GM04503 (cell line): ENCODE results near the gene AMELY.
"Not testable (repeated sequence)": the region's sequence is repeated elsewhere in the genome, so short reads cannot be mapped to it uniquely, and the experiment has no call there.

ENCODE experiments used
- DNase-seq: peaks from one replicate; pipeline ENCODE4 v3.0.0-alpha.2; 2012; ENCODE audit warnings: low read depth

The AMELY gene, protein sequence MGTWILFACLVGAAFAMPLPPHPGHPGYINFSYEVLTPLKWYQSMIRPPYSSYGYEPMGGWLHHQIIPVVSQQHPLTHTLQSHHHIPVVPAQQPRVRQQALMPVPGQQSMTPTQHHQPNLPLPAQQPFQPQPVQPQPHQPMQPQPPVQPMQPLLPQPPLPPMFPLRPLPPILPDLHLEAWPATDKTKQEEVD

DNA sequence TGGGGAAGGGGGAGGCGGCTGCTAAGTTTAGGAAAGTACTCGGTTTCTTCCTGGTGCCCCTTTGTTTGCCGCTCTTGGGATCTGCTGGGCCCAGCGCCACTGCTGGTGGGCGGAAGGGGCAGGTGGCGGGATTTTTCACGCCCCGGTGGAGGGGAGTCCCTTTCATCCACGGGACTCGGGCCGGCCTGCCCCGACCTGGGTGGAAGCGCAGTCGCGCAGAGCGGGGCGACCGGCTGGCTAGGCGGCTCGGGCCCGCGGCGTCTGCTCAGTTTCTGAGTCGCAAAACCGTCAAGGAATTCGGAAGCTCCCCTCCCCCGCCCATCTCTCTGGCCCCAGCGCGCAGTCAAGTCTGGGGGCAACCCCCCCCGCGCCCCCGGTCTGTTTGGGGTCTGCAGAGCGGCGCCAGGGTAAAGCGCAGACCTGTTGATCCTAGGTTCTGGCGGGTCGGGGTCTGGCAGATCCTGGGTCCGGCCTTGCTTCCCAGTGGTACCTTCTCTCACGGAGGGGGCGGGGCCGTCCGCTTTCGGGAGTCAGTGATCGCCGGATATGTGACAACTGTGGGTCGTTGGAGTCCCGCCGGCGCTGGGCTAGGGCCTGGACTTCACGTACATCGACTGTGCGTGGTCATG is at the start of gene AMELY:
AMELY (minus strand) TSS at position 500 of the 629 bp plus-strand sequence. CDS start 39,144 bp downstream, outside the sequence.
- DNase-seq, result no peak

DNA sequence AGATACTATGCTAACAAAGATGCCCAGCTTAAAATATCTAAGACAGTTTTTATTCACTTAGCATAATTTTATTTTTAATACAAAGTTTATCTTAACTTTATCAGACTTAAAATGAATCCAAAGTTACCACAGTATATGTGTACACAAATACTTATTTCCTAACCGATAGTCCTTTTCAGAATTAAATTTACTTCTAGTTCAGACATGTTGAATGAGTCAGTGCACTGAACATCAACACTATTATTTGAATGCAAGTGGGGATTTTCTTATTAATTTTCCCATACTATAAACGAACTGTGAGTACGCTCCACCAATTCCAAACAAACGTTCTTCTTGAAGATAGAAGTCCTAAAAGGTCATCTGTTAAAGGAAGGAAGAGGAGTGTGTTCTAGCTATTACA is 38.4 kb upstream of the AMELY start:
- no peak for DNase-seq

DNA sequence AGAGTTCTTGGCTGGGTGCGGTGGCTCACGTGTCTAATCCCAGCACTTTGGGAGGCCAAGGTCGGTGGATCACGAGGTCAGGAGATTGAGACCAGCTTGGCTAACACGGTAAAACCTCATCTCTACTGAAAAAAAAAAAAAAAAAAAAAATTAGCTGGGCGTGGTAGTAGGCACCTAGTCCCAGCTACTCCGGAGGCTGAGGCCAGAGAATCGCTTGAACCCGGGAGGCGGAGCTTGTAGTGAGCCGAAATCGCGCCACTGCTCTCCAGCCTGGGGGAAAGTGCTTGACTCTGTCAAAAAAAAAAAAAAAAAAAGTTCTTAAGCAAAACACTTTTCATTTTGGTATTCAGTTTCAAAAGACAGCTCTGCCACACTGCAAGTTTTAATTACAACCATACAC is 36.8 kb upstream of the AMELY start:
- DNase-seq, result no peak

DNA sequence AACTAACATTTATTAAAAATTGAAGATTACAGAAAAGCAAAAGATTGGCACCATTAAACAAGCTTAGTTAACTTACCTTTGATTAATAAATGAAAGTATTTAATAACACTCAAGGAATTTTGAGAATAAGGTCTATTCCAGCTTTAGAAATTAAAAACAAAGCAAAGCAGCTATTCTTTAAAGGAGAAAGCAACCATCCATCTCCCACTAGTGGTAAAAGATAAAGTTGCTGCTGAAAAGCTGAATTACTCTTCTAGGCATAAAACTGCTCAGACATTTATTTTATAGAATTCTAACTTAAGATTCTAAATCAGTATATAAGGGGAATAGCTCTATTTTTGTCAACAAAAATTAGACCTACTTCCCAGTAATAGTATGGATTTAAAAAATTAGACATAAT is 36.1 kb upstream of the AMELY start:
- DNase-seq, result no peak

DNA sequence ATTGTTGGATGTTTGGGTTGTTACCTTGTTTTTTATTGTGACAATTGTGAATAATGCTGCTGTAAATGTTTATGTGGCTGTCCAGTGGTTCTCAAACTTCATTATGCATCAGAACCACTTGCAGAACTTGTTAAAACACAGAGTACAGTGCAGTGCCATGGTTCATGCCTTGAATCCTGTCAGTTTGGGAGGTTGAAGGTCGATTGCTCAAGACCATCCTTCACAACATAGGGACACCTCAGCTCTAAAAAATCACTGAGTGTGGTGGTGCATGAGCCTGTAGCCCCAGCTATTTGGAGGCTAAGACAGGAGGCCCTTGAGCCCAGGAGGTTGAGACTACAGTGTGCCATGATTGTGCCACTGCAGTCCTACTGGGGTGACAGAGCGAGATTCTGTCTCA is 23.9 kb upstream of the AMELY start:
- no peak for DNase-seq

DNA sequence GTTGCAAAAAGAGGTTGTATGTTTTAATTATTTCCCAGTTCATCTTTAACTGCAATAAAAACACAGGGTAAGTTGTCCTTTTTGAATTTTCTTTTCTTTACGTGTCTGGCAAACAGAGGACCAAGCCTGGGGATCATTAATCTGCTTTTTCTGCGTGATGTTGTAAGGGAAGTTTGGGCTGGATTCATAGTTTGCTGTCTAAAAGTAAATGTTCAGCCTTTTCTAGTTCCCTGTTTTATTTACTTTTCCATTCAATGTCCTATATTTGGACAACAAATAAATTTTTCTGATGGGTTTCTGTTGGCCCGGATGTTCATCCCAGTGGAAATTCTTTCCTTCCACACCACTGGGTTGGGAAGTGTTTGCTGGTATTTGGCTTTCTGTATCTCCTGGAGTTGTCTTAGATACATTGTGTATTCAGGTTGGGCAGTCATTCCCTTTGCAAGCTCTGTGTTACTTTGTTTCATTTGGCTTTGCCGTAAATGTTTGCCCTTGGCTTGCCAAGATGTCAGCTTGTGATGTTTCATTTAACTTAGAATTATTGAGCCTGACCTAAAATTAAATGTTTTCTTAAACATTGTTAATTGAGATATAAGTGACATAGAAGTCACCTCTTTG is 20.3 kb upstream of the AMELY start:
- no peak for DNase-seq

DNA sequence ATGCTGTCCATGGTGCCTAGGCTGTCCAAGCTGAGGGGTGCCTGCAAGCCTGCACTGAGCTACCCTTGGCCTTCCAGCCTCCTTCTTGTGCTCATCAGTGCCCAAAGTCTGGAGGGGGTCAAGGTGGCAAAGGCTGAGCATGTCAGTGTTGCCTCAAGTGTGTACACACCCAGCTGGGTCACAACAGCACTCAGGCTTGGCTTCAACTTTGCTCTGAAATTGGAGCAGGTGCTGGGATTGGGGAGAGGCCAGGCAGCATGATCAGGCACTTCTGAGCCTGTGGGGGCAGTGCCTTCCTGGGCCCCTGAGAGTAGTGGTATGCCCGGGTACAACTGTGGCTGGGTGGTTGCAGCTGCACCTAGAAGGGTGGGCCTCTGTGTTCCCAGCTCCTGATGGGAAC is 17.7 kb upstream of the AMELY start:
- no peak for DNase-seq

DNA sequence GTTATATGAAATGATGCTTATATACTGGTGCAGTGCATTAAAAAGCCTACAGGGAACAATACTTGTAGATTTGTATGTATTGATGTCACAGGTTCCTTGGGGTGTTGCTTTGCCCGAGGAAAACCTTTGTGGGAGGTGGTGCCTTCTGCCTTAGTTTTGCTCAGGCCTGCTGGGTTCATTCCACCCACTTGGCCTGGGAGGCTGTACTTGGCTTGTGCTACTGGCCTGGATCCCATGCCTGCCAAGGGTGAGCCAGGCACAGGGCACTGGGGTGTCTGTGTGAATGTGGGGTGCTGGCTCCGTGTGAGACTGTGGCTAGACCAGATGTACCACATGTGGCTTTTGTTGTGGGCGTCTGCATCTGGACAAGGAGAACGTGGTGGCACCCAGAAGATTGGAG is 16.7 kb upstream of the AMELY start:
- no peak for DNase-seq

DNA sequence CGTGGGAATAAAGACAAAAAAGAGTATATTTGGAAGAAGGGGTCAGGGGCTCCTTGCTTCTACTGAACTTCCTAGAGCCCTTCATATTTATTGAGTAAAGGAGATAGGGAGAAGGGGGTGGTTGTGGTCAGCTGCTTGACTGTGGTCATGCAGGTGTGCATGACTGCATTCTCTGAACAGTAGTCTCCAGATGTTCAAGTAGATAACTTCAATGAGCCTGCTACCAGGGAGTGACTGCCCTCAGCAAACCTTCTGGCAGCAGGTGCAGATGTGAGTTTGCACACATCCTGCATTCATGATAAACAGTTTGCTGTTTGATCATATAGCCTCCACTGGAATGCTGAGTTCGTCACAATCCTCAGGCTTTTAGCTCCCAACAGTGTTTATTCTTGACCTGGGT is 9.5 kb upstream of the AMELY start:
- no peak for DNase-seq

DNA sequence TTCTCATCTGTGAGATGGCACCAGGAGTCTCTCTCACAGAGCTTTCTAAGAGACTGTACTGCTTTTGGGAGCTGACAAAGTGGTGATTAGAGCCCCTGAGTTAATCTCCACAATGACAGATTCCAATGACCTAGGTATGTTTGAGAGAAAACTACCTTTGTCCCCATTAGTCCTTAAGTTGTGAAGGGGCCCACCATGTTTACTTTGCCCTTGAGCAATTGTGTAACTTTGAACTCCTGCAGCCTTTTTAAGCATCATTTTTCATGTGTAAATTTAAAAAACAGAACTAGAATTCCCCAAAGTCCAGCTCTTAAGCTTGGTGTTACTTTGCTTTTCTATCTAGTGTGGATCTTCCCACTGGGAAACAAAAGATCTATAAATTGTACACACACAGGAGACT is 1.8 kb upstream of the AMELY start:
- no peak for DNase-seq

DNA sequence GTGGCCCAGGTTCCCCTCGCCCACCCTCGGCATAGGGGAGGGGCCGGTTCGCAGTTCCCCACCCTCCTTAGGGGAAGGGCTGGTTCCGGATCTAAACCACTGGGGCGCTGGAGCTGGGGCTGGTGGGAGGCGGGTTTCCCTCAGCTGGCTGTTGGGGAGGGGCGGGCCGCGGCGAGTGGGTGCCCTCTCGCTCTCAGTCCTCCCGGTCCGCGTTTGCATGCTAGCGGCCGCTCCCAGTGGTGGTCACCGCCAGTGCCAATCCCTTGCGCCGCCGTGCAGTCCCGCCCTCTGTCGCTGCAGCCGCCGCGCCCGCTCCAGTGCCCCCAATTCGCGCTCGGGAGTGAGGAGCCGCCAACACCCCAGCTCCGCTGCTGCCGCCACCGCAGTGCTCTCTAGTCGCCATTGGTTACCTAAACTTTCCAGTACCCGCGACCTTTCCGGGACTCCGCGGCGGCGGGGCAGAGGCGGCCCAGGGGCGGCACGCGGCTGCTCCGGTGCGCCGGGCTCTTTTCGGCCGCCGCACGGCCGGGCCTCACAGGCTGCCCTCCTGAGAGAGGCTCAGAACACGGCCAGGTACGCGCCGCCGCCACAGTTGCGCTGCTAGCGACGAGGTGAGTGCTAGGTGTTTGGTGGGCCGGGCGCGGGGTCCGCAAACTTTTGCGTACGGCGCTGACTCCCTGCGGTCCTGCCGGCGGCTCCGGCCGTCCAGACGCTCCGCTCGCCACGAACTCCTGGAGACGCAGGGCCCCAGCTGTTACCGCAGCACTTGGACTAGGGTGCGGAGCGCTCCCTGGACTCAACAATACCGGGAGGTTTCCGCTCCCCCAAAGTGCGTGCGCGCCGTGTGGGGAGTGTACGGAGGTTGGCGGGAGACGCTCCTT is 940 bp downstream of the AMELY start, which contains the start of gene TBL1Y:
TBL1Y (plus strand) TSS at position 326 of the 881 bp plus-strand sequence. CDS start 114,388 bp downstream, outside the sequence.
- DNase-seq, result no peak

DNA sequence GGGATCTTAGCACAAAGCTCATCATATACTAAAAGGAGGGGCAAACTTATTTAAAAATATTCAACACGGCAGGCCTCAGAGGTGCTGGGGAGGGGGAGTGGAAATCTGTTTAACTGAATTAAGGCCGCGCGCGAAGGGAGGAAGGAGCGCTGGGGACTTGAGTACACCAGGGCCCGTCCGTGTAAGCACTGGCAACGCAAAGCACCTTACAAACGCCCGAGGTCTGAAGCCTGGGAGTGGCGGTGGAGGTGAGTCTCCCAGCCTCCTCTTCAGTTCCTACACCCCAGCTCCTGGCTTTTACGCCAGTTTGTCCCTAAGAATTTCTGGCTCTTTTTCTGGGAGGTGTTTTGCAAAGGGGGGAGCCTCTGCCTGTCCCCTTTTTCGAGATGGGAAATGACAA is 1.7 kb downstream of the AMELY start:
- DNase-seq, result no peak

DNA sequence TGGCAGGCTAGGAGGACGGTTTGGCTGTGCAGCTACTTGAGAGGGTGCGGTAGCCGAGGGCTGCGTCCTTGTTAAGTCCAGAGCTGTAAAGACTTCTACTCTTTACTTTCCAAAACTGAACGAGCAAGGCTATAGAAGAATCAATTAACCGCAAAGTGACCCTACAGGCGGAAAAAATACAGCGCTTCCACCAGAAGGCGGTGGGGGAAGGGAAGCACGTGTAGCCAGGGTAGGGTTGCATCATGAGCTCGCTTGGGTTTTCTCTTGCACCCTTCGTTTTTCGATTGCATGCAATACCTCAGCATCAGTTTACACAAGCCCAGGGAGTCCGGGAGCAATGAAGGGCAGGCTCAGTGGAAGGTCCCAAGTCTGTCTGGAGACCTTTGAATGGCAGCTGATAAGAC is 2.4 kb downstream of the AMELY start:
- no peak for DNase-seq

DNA sequence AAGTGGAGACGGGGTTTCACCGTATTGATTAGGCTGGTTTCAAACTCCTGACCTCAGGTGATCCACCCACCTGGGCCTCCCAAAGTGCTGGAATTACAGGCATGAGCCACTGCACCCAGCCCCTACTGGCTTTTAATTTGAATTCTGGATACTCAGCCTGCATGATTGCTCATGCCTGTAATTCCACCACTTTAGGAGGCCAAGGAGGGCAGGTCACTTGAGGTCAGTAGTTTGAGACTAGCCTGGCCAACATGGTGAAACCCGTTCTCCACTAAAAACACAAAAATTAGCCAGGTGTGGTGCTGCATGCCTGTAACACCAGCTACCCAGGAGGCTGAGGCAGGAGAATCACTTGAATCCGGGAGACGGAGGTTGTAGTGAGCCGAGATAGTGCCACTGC is 3.5 kb downstream of the AMELY start:
- not testable (repeated sequence) for DNase-seq

DNA sequence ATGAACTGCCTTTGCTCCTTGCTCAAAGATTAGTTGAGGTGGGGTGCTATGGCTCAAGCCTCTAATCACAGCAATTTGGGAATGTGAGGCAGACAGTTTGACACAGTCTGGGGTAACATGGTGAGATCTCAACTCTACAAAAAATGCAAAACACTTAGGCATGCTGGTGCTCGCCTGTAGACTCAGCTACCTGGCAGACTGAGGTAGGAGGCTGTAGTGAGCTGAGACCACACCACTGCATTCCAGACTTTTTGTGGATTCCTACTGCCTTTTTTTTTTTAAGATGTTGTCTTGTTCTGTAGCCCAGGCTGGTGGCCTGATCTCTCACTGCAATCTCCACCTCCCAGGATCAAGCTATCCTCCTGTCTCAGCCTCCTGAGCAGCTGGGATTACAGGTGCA is 4.0 kb downstream of the AMELY start:
- no peak for DNase-seq

DNA sequence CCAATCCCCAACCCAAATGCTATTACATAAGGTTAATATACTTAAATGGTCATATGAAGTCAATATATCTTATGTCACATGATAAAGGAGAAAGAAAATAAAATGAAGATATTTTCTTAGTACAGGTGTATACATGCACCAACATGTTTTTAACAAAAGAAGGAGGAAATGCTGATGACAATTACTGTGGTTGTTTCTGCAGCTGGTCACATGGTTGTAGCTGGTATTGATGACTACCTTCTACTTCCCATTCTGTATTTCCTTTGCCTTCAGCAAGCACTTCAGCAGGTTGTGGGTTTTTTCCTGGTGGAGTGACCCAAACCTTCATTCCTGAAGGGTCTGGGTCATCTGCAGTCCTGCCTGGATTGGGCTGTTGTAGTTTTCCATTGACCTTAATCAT is 9.4 kb downstream of the AMELY start:
- DNase-seq, result not testable (repeated sequence)

DNA sequence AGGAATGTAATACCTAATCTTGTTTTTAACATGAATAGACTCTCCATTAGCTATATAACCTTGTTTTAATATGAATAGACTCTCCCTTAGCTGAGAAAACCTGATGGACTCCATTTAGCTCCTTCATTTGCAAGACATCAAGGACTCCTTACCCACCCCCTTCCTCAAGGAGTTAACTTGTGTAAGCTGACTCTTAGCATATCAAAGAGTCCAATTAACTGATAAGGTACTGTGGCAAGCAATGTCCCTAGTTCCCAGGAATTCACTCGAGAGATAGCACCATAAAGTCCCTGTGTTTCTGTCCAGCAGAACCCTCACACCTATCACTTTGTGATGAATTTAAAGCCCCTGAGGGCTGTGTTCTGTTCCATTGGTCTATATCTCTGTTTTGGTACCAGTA is 16.3 kb downstream of the AMELY start:
- DNase-seq, result no peak

DNA sequence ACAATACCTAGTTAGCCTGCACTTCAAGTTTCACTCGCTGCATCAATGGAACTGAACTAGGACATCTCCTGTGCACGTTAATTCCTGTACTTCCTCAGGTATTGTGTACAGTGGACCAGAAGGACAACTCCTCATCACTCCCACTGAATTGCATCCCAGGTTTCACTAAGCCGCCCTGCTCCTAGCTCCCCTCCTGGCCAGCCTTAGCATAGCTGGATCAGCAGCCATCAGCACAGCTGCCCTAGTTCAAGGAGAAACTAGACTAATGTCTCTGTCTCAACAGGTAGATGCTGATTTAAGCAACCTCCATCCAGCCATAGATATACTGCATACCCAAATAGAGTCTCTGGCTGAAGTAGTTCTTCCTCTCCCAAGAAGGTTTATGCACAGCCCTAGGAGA is 17.1 kb downstream of the AMELY start:
- no peak for DNase-seq

DNA sequence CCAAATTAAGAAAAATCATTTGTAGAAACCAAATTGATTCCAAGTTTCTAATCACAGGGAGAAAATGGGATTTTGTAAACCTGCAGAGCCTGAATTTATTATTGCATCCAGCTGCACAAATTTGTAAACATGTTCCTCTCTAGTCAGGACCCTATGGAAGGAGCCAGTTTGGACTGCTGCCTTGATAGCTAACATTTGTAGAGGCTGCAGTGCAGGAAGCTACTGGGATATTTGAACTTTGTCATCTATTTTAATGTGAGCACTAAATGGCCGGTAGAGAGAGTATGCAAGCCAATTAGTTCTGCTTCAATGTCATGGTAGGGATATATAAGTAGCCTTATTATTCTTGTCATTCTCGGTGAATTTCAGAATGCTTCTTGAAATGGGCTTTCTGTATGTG is 62.2 kb downstream of the AMELY start:
- DNase-seq, result no peak

DNA sequence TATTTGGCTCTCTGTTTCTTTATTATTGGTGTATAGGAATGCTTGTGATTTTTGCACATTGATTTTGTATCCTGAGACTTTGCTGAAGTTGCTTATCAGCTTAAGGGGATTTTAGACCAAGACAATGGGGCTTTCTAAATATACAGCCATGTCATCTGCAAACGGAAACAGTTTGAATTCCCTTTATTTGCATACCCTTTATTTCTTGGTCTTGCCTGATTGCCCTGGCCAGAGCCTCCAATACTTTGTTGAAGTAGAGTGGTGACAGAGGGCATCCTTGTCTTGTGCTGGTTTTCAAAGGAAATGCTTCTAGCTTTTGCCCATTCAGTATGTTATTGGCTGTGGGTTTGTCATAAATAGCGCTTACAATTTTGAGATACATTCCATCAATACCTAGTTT is 68.9 kb downstream of the AMELY start:
- not testable (repeated sequence) for DNase-seq
